Liver (tissue), 9 donors: Measurements from ENCODE around the gene TH. TPM values are rescaled to one million over a fixed set of nuclear protein-coding genes. Genes with fewer than 3 reads are reported as not detected.
"Not testable (repeated sequence)": the region's sequence is repeated elsewhere in the genome, so short reads cannot be mapped to it uniquely, and the experiment has no call there.

Experiments used
- DNase-seq: peaks from one replicate; pipeline ENCODE4 v3.0.0-alpha.2; 2017; ENCODE audit warnings: low spot score
- H3K27ac ChIP-seq, 2 donors: one replicate each; pipeline ENCODE4 v1.7.0; 2013; ENCODE audit warnings: inconsistent platforms in 2 of 2, low read length in 2 of 2, control low read depth in 1 of 2, low read depth in 1 of 2, mild to moderate bottlenecking in 1 of 2
- H3K27me3 ChIP-seq, 4 donors: one replicate each; pipeline versions ENCODE4 v1.6.1 to v1.7.0; 2013; ENCODE audit warnings: low read length in 3 of 4, inconsistent platforms in 1 of 4, mild to moderate bottlenecking in 1 of 4, moderate library complexity in 1 of 4; ENCODE audit not compliant: control insufficient read depth in 4 of 4, insufficient read depth in 4 of 4
- H3K36me3 ChIP-seq, 4 donors: one replicate each; pipeline versions ENCODE4 v1.6.1 to v1.7.0; 2013; ENCODE audit warnings: low read length in 3 of 4, mild to moderate bottlenecking in 3 of 4, low read depth in 1 of 4, moderate library complexity in 1 of 4; ENCODE audit not compliant: control insufficient read depth in 4 of 4, insufficient read depth in 3 of 4
- H3K4me1 ChIP-seq, 4 donors: one replicate each; pipeline versions ENCODE4 v1.6.1 to v1.7.0; 2013; ENCODE audit warnings: low read length in 3 of 4, mild to moderate bottlenecking in 3 of 4, moderate library complexity in 1 of 4; ENCODE audit not compliant: control insufficient read depth in 4 of 4, insufficient read depth in 4 of 4
- H3K4me3 ChIP-seq, 3 donors: one replicate each; pipeline versions ENCODE4 v1.6.1 to v1.7.0; 2013; ENCODE audit warnings: low read length in 3 of 3, control low read depth in 1 of 3, low read depth in 1 of 3, mild to moderate bottlenecking in 1 of 3
- H3K9ac ChIP-seq, 2 donors: one replicate each; pipeline ENCODE4 v1.7.0; 2013; ENCODE audit warnings: low read length in 2 of 2, mild to moderate bottlenecking in 2 of 2, moderate library complexity in 2 of 2, control low read depth in 1 of 2, low read depth in 1 of 2
- H3K9me3 ChIP-seq, 4 donors: one replicate each; pipeline versions ENCODE4 v1.6.1 to v1.7.0; 2013; ENCODE audit warnings: low read length in 3 of 4; ENCODE audit not compliant: control insufficient read depth in 4 of 4
- ATF3 ChIP-seq: IDR thresholded peaks from 2 replicates; pipeline ENCODE4 v1.6.1; 2016; ENCODE audit warnings: antibody characterized with exemption
- CTCF ChIP-seq: fragments of 150-350 bp; IDR thresholded peaks from 2 replicates; pipeline ENCODE4 v1.5.1; 2017; ENCODE audit warnings: improper control_type of control experiment, low read depth, low read length; ENCODE audit not compliant: missing input control
- FOXA2 ChIP-seq: IDR thresholded peaks from 2 replicates; pipeline ENCODE4 v1.6.1; 2016; ENCODE audit warnings: antibody characterized with exemption
- GABPA ChIP-seq, 2 donors: IDR thresholded peaks in 1 of 2; conservative IDR thresholded peaks in 1 of 2; 2 replicates each; pipeline ENCODE4 v1.6.1; 2016; ENCODE audit warnings: antibody characterized with exemption in 2 of 2, mild to moderate bottlenecking in 1 of 2, moderate library complexity in 1 of 2
- HNF4G ChIP-seq: IDR thresholded peaks from 2 replicates; pipeline ENCODE4 v1.6.1; 2016; ENCODE audit warnings: antibody characterized with exemption
- JUND ChIP-seq, 2 donors: IDR thresholded peaks; 2 replicates each; pipeline ENCODE4 v1.6.1; 2016; ENCODE audit warnings: antibody characterized with exemption in 2 of 2
- RAD21 ChIP-seq, 2 donors: IDR thresholded peaks; 2 replicates each; pipeline ENCODE4 v1.6.1; 2016; ENCODE audit warnings: antibody characterized with exemption in 2 of 2, mild to moderate bottlenecking in 2 of 2
- REST ChIP-seq: IDR thresholded peaks from 2 replicates; pipeline ENCODE4 v1.6.1; 2016; ENCODE audit warnings: antibody characterized with exemption, mild to moderate bottlenecking
- YY1 ChIP-seq: IDR thresholded peaks from 2 replicates; pipeline ENCODE4 v1.6.1; 2016; ENCODE audit warnings: antibody characterized with exemption, mild to moderate bottlenecking
- ZBTB33 ChIP-seq: IDR thresholded peaks from 2 replicates; pipeline ENCODE4 v1.6.1; 2016; ENCODE audit warnings: antibody characterized with exemption
- WGBS: extraction: QIAGEN DNeasy Blood & Tissue Kit; methylation state at CpG from one replicate; pipeline ENCODE4 v1.1.7; 2013; 5-methylcytosine and 5-hydroxymethylcytosine counted together
- polyA plus RNA-seq, 2 donors: library from polyadenylated mRNA; stranded (reverse) in 1 of 2; unstranded in 1 of 2; fragments of 200-250 nt in 1 of 2; fragments of >200 nt in 1 of 2; fragmentation: Nextera tagmentation in 1 of 2; extraction: Ambion mirVana in 1 of 2; gene quantifications; one replicate each; pipeline versions ENCODE4 v1.2.1 to v1.2.3, GENCODE V29; 2013 to 2015
- total RNA-seq, 2 donors: library from RNA; depleted of rRNA; stranded (reverse); fragments of >200 nt; gene quantifications; one replicate each; pipeline ENCODE4 v1.2.3, GENCODE V29; 2014
- donor health status: healthy.
- donor health status: healthy.
- donor health status: healthy.
- donor health status: healthy.
- donor health status: healthy.

TH gene
- total and polyA plus RNA-seq, 4 donors, result 0.13 to 0.24 TPM; not detected in 2

GRCh38 chr11:2194877-2195755, 23.5 kb upstream of the TH start:
- no peaks in the 10 kb centered on the region for H3K4me1 ChIP-seq
- no peak overlapping the region for H3K9ac ChIP-seq
- H3K36me3 ChIP-seq, result no peaks in the 10 kb centered on the region
- TF ChIP-seq GABPA (IDR thresholded peaks at IDR 0.05 in 1 of 2, conservative IDR thresholded peaks at IDR 0.05 in 1 of 2) (no peak), RAD21 (IDR thresholded peaks at IDR 0.05) (peak; percentile 51 to 73), YY1 (no peak), ATF3 (no peak), HNF4G (no peak), FOXA2 (no peak), CTCF (peak; percentile 73), ZBTB33 (no peak), REST (no peak), JUND (IDR thresholded peaks at IDR 0.05) (no peak)
- peaks cover 0 to 3% (median 0%) of the 10 kb centered on the region in 4 donors for H3K27me3 ChIP-seq
- no peak overlapping the region for H3K4me3 ChIP-seq
- DNase-seq, result peak; percentile 74
- 44% methylated on average over 24 of the region's 24 CpGs for WGBS
- H3K9me3 ChIP-seq, result no peaks in the 10 kb centered on the region
- H3K27ac ChIP-seq, result no peak overlapping the region

- not testable (repeated sequence) for H3K4me1 ChIP-seq, H3K9ac ChIP-seq
These were observed 22.4 kb upstream of the TH start for GRCh38 chr11:2193888-2194595.

More at GRCh38 chr11:2193888-2194595, 22.4 kb upstream of the TH start:
- H3K27me3 ChIP-seq, DNase-seq, H3K36me3 ChIP-seq, H3K27ac ChIP-seq, H3K9me3 ChIP-seq, H3K4me3 ChIP-seq: not testable (repeated sequence)
- 72% methylated on average over 16 of the region's 20 CpGs for WGBS
